Cardiac fibroblast (primary cell): ENCODE measurements around the gene ITGAV.
A peak's percentile ranks its signal among the peaks of the same experiment; 100 is the strongest.

Experiments
- DNase-seq, 2 donors: peaks; one replicate each; pipeline versions ENCODE4 v3.0.0 to v3.0.0-alpha.2; 2010; ENCODE audit warnings: low read depth in 2 of 2
- H3K4me3 ChIP-seq, 2 donors: replicated peaks in 1 of 2; 1 replicate in 1 of 2; 2 replicates in 1 of 2; pipeline ENCODE4 v1.5.1; 2011; ENCODE audit warnings: low read depth in 2 of 2, low read length in 2 of 2, mild to moderate bottlenecking in 2 of 2, moderate library complexity in 1 of 2
- CTCF ChIP-seq: IDR thresholded peaks from one replicate; pipeline ENCODE4 v1.5.1; 2011; ENCODE audit warnings: low read depth, mild to moderate bottlenecking, low read length, inconsistent platforms

The ITGAV gene

GRCh38 chr2:186589612-186590349 lies at the start of gene ITGAV:
ITGAV (plus strand) TSS chr2:186590056; CDS start chr2:186590339, 283 bp downstream.
- DNase-seq = peak; percentile 94 to 95
- peak; percentile 11 for TF ChIP-seq CTCF
- H3K4me3 ChIP-seq = peak within 1 kb of the TSS; percentile 87

- TF ChIP-seq CTCF = no peak
- DNase-seq = no peak
- H3K4me3 ChIP-seq = no peak overlapping the region
Observed at GRCh38 chr2:186540941-186541340, 48.9 kb upstream of the ITGAV start.

DNA sequence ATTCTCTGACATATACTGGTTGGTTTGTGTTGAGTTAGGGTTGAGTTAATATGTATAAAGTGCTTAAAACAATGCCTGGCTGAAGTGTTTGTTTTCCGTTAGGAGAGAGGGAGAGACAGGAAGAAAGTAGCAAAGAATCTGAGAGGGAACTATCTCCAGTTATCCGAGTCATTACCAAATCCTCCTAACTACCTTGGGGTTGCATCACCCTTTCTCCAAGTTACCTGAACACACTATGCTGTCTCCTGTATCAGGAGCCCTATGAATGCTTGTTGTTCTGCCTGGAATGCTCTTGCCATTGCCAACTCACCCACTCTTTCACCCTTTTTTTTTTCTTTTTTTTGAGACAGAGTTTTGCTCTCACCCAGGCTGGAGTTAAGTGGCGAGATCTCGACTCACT lies 47.9 kb upstream of the ITGAV start:
- no peak overlapping the region for H3K4me3 ChIP-seq
- no peak for TF ChIP-seq CTCF
- DNase-seq = no peak

- no peak overlapping the region for H3K4me3 ChIP-seq
- TF ChIP-seq CTCF = no peak
- peak; percentile 68 to 81 for DNase-seq
Observed at GRCh38 chr2:186543561-186544131, 46.2 kb upstream of the ITGAV start.

GRCh38 chr2:186544255-186544675 lies 45.6 kb upstream of the ITGAV start:
- no peak for TF ChIP-seq CTCF
- no peak overlapping the region for H3K4me3 ChIP-seq
- peak; percentile 93 to 96 for DNase-seq

DNA sequence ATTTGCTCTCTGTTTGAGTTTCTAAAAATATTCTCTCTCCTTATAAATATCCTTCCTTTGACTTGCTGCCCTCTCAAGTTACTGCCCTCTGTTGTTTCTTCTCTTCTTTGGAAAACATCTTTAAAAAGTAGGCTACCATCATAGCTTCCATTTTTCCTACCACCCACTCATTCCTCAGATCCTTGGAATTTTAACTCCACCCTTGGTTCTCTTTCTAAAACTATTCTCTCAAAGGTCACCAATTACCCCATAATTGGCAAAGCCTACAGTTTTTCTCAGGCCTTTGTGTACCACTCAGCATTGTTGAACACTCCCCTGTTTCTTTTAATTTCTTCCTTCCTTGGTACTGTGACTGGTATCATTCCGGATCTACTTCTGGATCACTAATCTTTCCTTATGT lies 43.0 kb upstream of the ITGAV start:
- no peak for TF ChIP-seq CTCF
- peak; percentile 52 to 78 for DNase-seq
- H3K4me3 ChIP-seq = no peak overlapping the region
